ENCODE measurements around the gene ATP10B. TPM values are rescaled to one million over a fixed set of nuclear protein-coding genes. Genes with fewer than 3 reads are reported as not detected.

Gene ATP10B
- total and polyA plus RNA-seq, 2 experiments from 2014 or later, result 2.7 to 5.1 TPM

DNA sequence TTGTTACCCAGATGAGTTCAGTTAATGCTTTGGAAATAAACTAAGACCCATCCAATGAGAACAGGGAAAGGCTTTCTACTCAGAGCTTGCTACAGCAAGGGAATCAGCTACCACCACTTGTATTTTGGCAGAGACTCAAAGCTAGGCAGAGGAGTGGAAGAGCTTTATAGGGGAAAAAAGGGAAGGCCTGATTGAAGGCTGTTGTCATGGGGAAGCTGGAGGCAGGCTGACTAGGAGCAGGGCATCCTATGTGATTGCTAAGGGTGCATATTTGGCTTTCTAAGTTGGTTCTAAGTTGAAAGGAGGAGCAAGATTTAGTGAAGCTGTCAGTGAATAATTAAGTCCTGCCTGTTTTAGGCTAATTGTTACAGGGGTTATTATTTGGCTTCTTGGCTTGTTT lies 314.9 kb downstream of the ATP10B start:
- no peaks in the 10 kb centered on the region for H3K79me2 ChIP-seq
- H3K4me2 ChIP-seq, result no peak overlapping the region
- H3K4me1 ChIP-seq (ENCODE audit: insufficient read depth), result no peaks in the 10 kb centered on the region
- TF ChIP-seq EZH2 (IDR thresholded peaks at IDR 0.05; ENCODE audit: borderline replicate concordance), result no peak
- no peak for TF ChIP-seq EZH2phosphoT487 (IDR thresholded peaks at IDR 0.05; ENCODE audit: low read depth, severe bottlenecking, unreplicated experiment)
- TF ChIP-seq CTCF (IDR thresholded peaks at IDR 0.05; ENCODE audit: poor library complexity), result no peak
- no peaks in the 10 kb centered on the region for H3K27me3 ChIP-seq
- H3K9me3 ChIP-seq (ENCODE audit: low read depth), result no peaks in the 10 kb centered on the region
- no peak for DNase-seq (ENCODE audit: low spot score)
- no peaks in the 10 kb centered on the region for H3K36me3 ChIP-seq (replicated peaks; ENCODE audit: insufficient read depth, low read depth)
- H4K20me1 ChIP-seq (ENCODE audit: insufficient read depth, poor library complexity, severe bottlenecking), result no peaks in the 10 kb centered on the region
- H2AFZ ChIP-seq, result no peak overlapping the region
- no peak overlapping the region for H3K27ac ChIP-seq
- no peak overlapping the region for H3K4me3 ChIP-seq
- H3K9me2 ChIP-seq (replicated peaks; ENCODE audit: insufficient read depth), result no peaks in the 10 kb centered on the region

GRCh38 chr5:160534914-160535313 lies 317.1 kb downstream of the ATP10B start:
- Histone ChIP-seq H2AFZ (no peak overlapping the region), H3K9me3 (ENCODE audit: low read depth) (no peaks in the 10 kb centered on the region), H3K27me3 (no peaks in the 10 kb centered on the region), H3K36me3 (replicated peaks; ENCODE audit: insufficient read depth, low read depth) (peaks cover 4% of the 10 kb centered on the region), H3K4me2 (no peak overlapping the region), H3K9me2 (replicated peaks; ENCODE audit: insufficient read depth) (no peaks in the 10 kb centered on the region), H3K79me2 (no peaks in the 10 kb centered on the region), H3K27ac (no peak overlapping the region), H3K4me1 (ENCODE audit: insufficient read depth) (no peaks in the 10 kb centered on the region), H3K4me3 (no peak overlapping the region), H4K20me1 (ENCODE audit: insufficient read depth, poor library complexity, severe bottlenecking) (no peaks in the 10 kb centered on the region)
- DNase-seq (ENCODE audit: low spot score), result no peak
- TF ChIP-seq CTCF (IDR thresholded peaks at IDR 0.05; ENCODE audit: poor library complexity) (no peak), EZH2phosphoT487 (IDR thresholded peaks at IDR 0.05; ENCODE audit: low read depth, severe bottlenecking, unreplicated experiment) (no peak), EZH2 (IDR thresholded peaks at IDR 0.05; ENCODE audit: borderline replicate concordance) (no peak)

- no peaks in the 10 kb centered on the region for H3K9me3 ChIP-seq (ENCODE audit: low read depth)
- no peak for DNase-seq (ENCODE audit: low spot score)
- no peaks in the 10 kb centered on the region for H3K4me1 ChIP-seq (ENCODE audit: insufficient read depth)
- no peaks in the 10 kb centered on the region for H4K20me1 ChIP-seq (ENCODE audit: insufficient read depth, poor library complexity, severe bottlenecking)
- no peaks in the 10 kb centered on the region for H3K27me3 ChIP-seq
- H3K79me2 ChIP-seq, result no peaks in the 10 kb centered on the region
- no peaks in the 10 kb centered on the region for H3K9me2 ChIP-seq (replicated peaks; ENCODE audit: insufficient read depth)
- H3K27ac ChIP-seq, result no peak overlapping the region
- H3K4me2 ChIP-seq, result no peak overlapping the region
- TF ChIP-seq EZH2 (IDR thresholded peaks at IDR 0.05; ENCODE audit: borderline replicate concordance) (no peak), EZH2phosphoT487 (IDR thresholded peaks at IDR 0.05; ENCODE audit: low read depth, severe bottlenecking, unreplicated experiment) (no peak), CTCF (IDR thresholded peaks at IDR 0.05; ENCODE audit: poor library complexity) (no peak)
- peaks cover 4% of the 10 kb centered on the region for H3K36me3 ChIP-seq (replicated peaks; ENCODE audit: insufficient read depth, low read depth)
- H3K4me3 ChIP-seq, result no peak overlapping the region
- WGBS (ENCODE audit: low lambda C conversion rate, missing lambda C conversion rate), result 78% methylated on average over 3 of the region's 3 CpGs
- H2AFZ ChIP-seq, result no peak overlapping the region
Observed at GRCh38 chr5:160534125-160534524, 317.9 kb downstream of the ATP10B start.

Measured in hepatocyte (in vitro differentiated cells).